Measurements from ENCODE around the gene EPHB1.

The EPHB1 gene

DNA sequence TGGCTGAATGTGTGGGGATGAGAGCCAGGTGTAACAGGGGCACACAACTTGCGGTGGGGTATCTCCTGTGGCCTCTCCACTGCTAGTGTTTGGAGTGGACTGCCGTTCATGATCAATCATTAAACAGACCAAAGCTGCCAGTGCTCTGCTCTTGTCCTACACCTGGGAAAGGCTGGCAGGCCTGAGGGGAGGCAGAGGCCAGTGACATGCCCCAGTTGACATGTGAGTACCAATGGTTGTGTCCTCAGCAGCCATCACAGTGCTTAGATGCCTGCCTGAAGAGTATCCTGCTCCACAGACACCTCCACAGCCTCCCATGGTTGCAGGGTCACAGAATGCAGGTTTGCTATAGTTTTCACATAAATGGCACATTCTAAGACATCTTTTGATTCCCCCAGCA, 348.4 kb downstream of the EPHB1 start:
- H3K4me2 ChIP-seq (ENCODE audit: low read length, poor library complexity, severe bottlenecking) = no peak overlapping the region
- H3K4me3 ChIP-seq (ENCODE audit: insufficient read depth in 1 of 2, low read depth in 1 of 2, low read length in 2 of 2) = no peak overlapping the region
- no peak overlapping the region for H3K27ac ChIP-seq (ENCODE audit: low read length, poor library complexity, severe bottlenecking)
- H3K79me1 ChIP-seq (replicated peaks; ENCODE audit: low read length, poor library complexity, severe bottlenecking) = no peaks in the 10 kb centered on the region
- H2BK12ac ChIP-seq (ENCODE audit: low read length in 2 of 2) = no peak overlapping the region
- no peaks in the 10 kb centered on the region for H3K36me3 ChIP-seq (ENCODE audit: control insufficient read depth in 1 of 2, insufficient read depth in 2 of 2, low read depth in 1 of 2, low read length in 2 of 2)
- 67% methylated on average over 2 of the region's 2 CpGs for WGBS
- no peak overlapping the region for H4K8ac ChIP-seq (ENCODE audit: low read length)
- H3K14ac ChIP-seq (ENCODE audit: low read length in 2 of 2) = no peak overlapping the region
- no peak overlapping the region for H2AFZ ChIP-seq (ENCODE audit: low read depth, low read length)
- no peak overlapping the region for H4K91ac ChIP-seq (ENCODE audit: low read length)
- H2BK120ac ChIP-seq (ENCODE audit: low read depth, low read length) = no peak overlapping the region
- no peaks in the 10 kb centered on the region for H3K4me1 ChIP-seq (ENCODE audit: control insufficient read depth, insufficient read depth, low read depth, low read length)
- H3K27me3 ChIP-seq (ENCODE audit: control insufficient read depth in 1 of 2, insufficient read depth in 1 of 2, low read length in 2 of 2) = no peaks in the 10 kb centered on the region
- H3K18ac ChIP-seq (ENCODE audit: low read depth in 1 of 2, low read length in 2 of 2) = no peak overlapping the region
- H2BK5ac ChIP-seq (ENCODE audit: low read depth, low read length, poor library complexity, severe bottlenecking) = no peak overlapping the region
- no peaks in the 10 kb centered on the region for H3K9me3 ChIP-seq (ENCODE audit: control insufficient read depth, low read length)
- no peak overlapping the region for H2AK5ac ChIP-seq (ENCODE audit: low read length, severe bottlenecking)
- no peak overlapping the region for H3K23ac ChIP-seq (ENCODE audit: low read length in 2 of 2)
- H3K4ac ChIP-seq (ENCODE audit: low read depth in 1 of 2, low read length in 2 of 2) = no peak overlapping the region
- no peak overlapping the region for H2BK15ac ChIP-seq (ENCODE audit: low read depth, poor library complexity, severe bottlenecking)
- no peak for DNase-seq
- H3K9ac ChIP-seq (ENCODE audit: low read length) = no peak overlapping the region

DNA sequence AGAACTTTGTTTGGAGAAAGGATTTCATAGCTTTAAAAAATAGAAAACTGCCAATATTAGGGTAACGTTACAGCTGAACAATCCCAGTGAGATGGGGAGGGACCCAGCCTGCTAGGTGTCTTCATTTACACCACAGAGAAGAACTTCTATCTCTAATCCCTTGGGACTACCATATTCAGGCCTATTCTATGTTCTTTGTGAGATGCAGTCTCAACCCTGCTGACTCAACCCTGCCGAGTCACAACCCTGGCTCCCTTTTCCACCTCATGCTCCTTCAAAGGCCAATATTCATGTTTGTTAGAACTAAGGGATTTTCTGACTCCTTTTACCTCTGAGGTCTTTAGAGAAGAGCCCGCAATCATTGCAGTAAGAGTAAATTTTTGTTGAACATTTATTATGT, 350.5 kb downstream of the EPHB1 start:
- H3K9ac ChIP-seq (ENCODE audit: low read length) = no peak overlapping the region
- 66% methylated on average over 2 of the region's 3 CpGs for WGBS
- no peak overlapping the region for H2BK120ac ChIP-seq (ENCODE audit: low read depth, low read length)
- H3K79me1 ChIP-seq (replicated peaks; ENCODE audit: low read length, poor library complexity, severe bottlenecking) = no peaks in the 10 kb centered on the region
- no peak overlapping the region for H3K4ac ChIP-seq (ENCODE audit: low read depth in 1 of 2, low read length in 2 of 2)
- H3K4me1 ChIP-seq (ENCODE audit: control insufficient read depth, insufficient read depth, low read depth, low read length) = no peaks in the 10 kb centered on the region
- no peak for DNase-seq
- no peak overlapping the region for H4K8ac ChIP-seq (ENCODE audit: low read length)
- H3K36me3 ChIP-seq (ENCODE audit: control insufficient read depth in 1 of 2, insufficient read depth in 2 of 2, low read depth in 1 of 2, low read length in 2 of 2) = no peaks in the 10 kb centered on the region
- H3K14ac ChIP-seq (ENCODE audit: low read length in 2 of 2) = no peak overlapping the region
- H2BK15ac ChIP-seq (ENCODE audit: low read depth, poor library complexity, severe bottlenecking) = no peak overlapping the region
- no peak overlapping the region for H3K4me2 ChIP-seq (ENCODE audit: low read length, poor library complexity, severe bottlenecking)
- H3K23ac ChIP-seq (ENCODE audit: low read length in 2 of 2) = no peak overlapping the region
- no peak overlapping the region for H4K91ac ChIP-seq (ENCODE audit: low read length)
- no peak overlapping the region for H2AK5ac ChIP-seq (ENCODE audit: low read length, severe bottlenecking)
- H2BK12ac ChIP-seq (ENCODE audit: low read length in 2 of 2) = no peak overlapping the region
- no peak overlapping the region for H3K4me3 ChIP-seq (ENCODE audit: insufficient read depth in 1 of 2, low read depth in 1 of 2, low read length in 2 of 2)
- no peaks in the 10 kb centered on the region for H3K9me3 ChIP-seq (ENCODE audit: control insufficient read depth, low read length)
- H3K27me3 ChIP-seq (ENCODE audit: control insufficient read depth in 1 of 2, insufficient read depth in 1 of 2, low read length in 2 of 2) = no peaks in the 10 kb centered on the region
- H3K18ac ChIP-seq (ENCODE audit: low read depth in 1 of 2, low read length in 2 of 2) = no peak overlapping the region
- H2BK5ac ChIP-seq (ENCODE audit: low read depth, low read length, poor library complexity, severe bottlenecking) = no peak overlapping the region
- H2AFZ ChIP-seq (ENCODE audit: low read depth, low read length) = no peak overlapping the region
- H3K27ac ChIP-seq (ENCODE audit: low read length, poor library complexity, severe bottlenecking) = no peak overlapping the region

DNA sequence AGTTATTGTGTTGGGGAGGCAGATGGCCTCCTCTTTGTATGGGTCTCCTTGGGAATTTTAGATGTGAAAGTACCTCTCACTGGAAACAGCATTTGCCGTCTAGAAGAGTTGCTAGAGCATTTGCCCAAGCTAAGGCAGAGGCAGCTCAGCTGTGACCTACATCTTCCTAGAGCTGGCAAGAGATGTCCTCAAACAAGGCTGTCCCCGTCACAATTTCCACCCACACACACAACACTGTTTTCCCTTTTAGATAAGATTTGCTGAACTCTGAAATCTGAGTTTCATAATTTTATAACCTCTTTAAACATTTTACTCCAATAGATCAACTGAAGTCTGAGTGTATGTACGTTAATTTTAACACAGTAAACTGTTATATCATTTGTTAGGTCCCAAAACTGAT, 352.6 kb downstream of the EPHB1 start:
- Histone ChIP-seq H3K4ac (ENCODE audit: low read depth in 1 of 2, low read length in 2 of 2) (no peak overlapping the region), H3K14ac (ENCODE audit: low read length in 2 of 2) (no peak overlapping the region), H2BK5ac (ENCODE audit: low read depth, low read length, poor library complexity, severe bottlenecking) (no peak overlapping the region), H2AFZ (ENCODE audit: low read depth, low read length) (no peak overlapping the region), H3K4me1 (ENCODE audit: control insufficient read depth, insufficient read depth, low read depth, low read length) (no peaks in the 10 kb centered on the region), H3K36me3 (ENCODE audit: control insufficient read depth in 1 of 2, insufficient read depth in 2 of 2, low read depth in 1 of 2, low read length in 2 of 2) (no peaks in the 10 kb centered on the region), H3K79me1 (replicated peaks; ENCODE audit: low read length, poor library complexity, severe bottlenecking) (no peaks in the 10 kb centered on the region), H2AK5ac (ENCODE audit: low read length, severe bottlenecking) (no peak overlapping the region), H4K91ac (ENCODE audit: low read length) (no peak overlapping the region), H2BK120ac (ENCODE audit: low read depth, low read length) (no peak overlapping the region), H3K18ac (ENCODE audit: low read depth in 1 of 2, low read length in 2 of 2) (no peak overlapping the region), H3K27me3 (ENCODE audit: control insufficient read depth in 1 of 2, insufficient read depth in 1 of 2, low read length in 2 of 2) (no peaks in the 10 kb centered on the region), H3K27ac (ENCODE audit: low read length, poor library complexity, severe bottlenecking) (no peak overlapping the region), H2BK12ac (ENCODE audit: low read length in 2 of 2) (no peak overlapping the region), H3K4me3 (ENCODE audit: insufficient read depth in 1 of 2, low read depth in 1 of 2, low read length in 2 of 2) (no peak overlapping the region), H3K9me3 (ENCODE audit: control insufficient read depth, low read length) (no peaks in the 10 kb centered on the region), H3K23ac (ENCODE audit: low read length in 2 of 2) (no peak overlapping the region), H2BK15ac (ENCODE audit: low read depth, poor library complexity, severe bottlenecking) (no peak overlapping the region), H3K4me2 (ENCODE audit: low read length, poor library complexity, severe bottlenecking) (no peak overlapping the region), H3K9ac (ENCODE audit: low read length) (no peak overlapping the region), H4K8ac (ENCODE audit: low read length) (no peak overlapping the region)
- 88% methylated on average over 2 of the region's 3 CpGs for WGBS
- no peak for DNase-seq

- Histone ChIP-seq H2AFZ (ENCODE audit: low read depth, low read length) (no peak overlapping the region), H3K9ac (ENCODE audit: low read length) (no peak overlapping the region), H2BK5ac (ENCODE audit: low read depth, low read length, poor library complexity, severe bottlenecking) (no peak overlapping the region), H3K4ac (ENCODE audit: low read depth in 1 of 2, low read length in 2 of 2) (no peak overlapping the region), H2BK15ac (ENCODE audit: low read depth, poor library complexity, severe bottlenecking) (no peak overlapping the region), H4K91ac (ENCODE audit: low read length) (no peak overlapping the region), H3K14ac (ENCODE audit: low read length in 2 of 2) (no peak overlapping the region), H3K18ac (ENCODE audit: low read depth in 1 of 2, low read length in 2 of 2) (no peak overlapping the region), H2AK5ac (ENCODE audit: low read length, severe bottlenecking) (no peak overlapping the region), H3K27me3 (ENCODE audit: control insufficient read depth in 1 of 2, insufficient read depth in 1 of 2, low read length in 2 of 2) (no peaks in the 10 kb centered on the region), H3K23ac (ENCODE audit: low read length in 2 of 2) (no peak overlapping the region), H2BK12ac (ENCODE audit: low read length in 2 of 2) (no peak overlapping the region), H2BK120ac (ENCODE audit: low read depth, low read length) (no peak overlapping the region), H3K4me2 (ENCODE audit: low read length, poor library complexity, severe bottlenecking) (no peak overlapping the region), H3K36me3 (ENCODE audit: control insufficient read depth in 1 of 2, insufficient read depth in 2 of 2, low read depth in 1 of 2, low read length in 2 of 2) (no peaks in the 10 kb centered on the region), H3K79me1 (replicated peaks; ENCODE audit: low read length, poor library complexity, severe bottlenecking) (no peaks in the 10 kb centered on the region), H3K4me1 (ENCODE audit: control insufficient read depth, insufficient read depth, low read depth, low read length) (no peaks in the 10 kb centered on the region), H3K27ac (ENCODE audit: low read length, poor library complexity, severe bottlenecking) (no peak overlapping the region), H3K4me3 (ENCODE audit: insufficient read depth in 1 of 2, low read depth in 1 of 2, low read length in 2 of 2) (no peak overlapping the region), H4K8ac (ENCODE audit: low read length) (no peak overlapping the region), H3K9me3 (ENCODE audit: control insufficient read depth, low read length) (no peaks in the 10 kb centered on the region)
- no peak for DNase-seq
- WGBS = 40% methylated on average over 3 of the region's 4 CpGs
These were observed 353.4 kb downstream of the EPHB1 start for GRCh38 chr3:135148398-135149020.
